Stimulated activated naive CD4-positive, alpha-beta T cell treated with Interleukin-2 at 50 U/mL for 16 hours (primary cell): ENCODE data around the gene CRACR2B.

ENCODE experiments used
- DNase-seq: peaks from one replicate; lab custom pipeline; 2025; lab: John Stamatoyannopoulos, UW

CRACR2B gene

GRCh38 chr11:794766-795633 is 32.7 kb upstream of the CRACR2B start:
- no peak for DNase-seq

GRCh38 chr11:795634-796564 is 31.8 kb upstream of the CRACR2B start:
- peak; percentile 94 for DNase-seq

- DNase-seq, result no peak
Measured at GRCh38 chr11:796565-797295, 31.0 kb upstream of the CRACR2B start.

GRCh38 chr11:797296-798092 is 30.2 kb upstream of the CRACR2B start:
- DNase-seq, result peak; percentile 71

- peak; percentile 80 for DNase-seq
Measured at GRCh38 chr11:798093-798713, 29.5 kb upstream of the CRACR2B start, which contains the start of gene SLC25A22. Gene SLC25A22 (minus strand): TSS chr11:798281. CDS start chr11:795006, 3,275 bp downstream.

GRCh38 chr11:799641-800316 is 27.9 kb upstream of the CRACR2B start:
- DNase-seq, result no peak

- DNase-seq, result no peak
Measured at GRCh38 chr11:800473-800872, 27.2 kb upstream of the CRACR2B start.

- no peak for DNase-seq
Measured at GRCh38 chr11:801097-801780, 26.5 kb upstream of the CRACR2B start.

GRCh38 chr11:802018-802617 is 25.6 kb upstream of the CRACR2B start:
- no peak for DNase-seq

- DNase-seq, result no peak
Measured at GRCh38 chr11:802693-803466, 24.8 kb upstream of the CRACR2B start.

- no peak for DNase-seq
Measured at GRCh38 chr11:803467-803742, 24.3 kb upstream of the CRACR2B start.

- DNase-seq, result no peak
Measured at GRCh38 chr11:803770-804598, 23.7 kb upstream of the CRACR2B start.

- no peak for DNase-seq
Measured at GRCh38 chr11:804599-804964, 23.1 kb upstream of the CRACR2B start.

- DNase-seq, result peak; percentile 36
Measured at GRCh38 chr11:808427-809286, 19.1 kb upstream of the CRACR2B start.

- peak; percentile 98 for DNase-seq
Measured at GRCh38 chr11:809287-810039, 18.3 kb upstream of the CRACR2B start, which contains the start of gene RPLP2. Gene RPLP2 (plus strand): TSS chr11:809967. CDS start chr11:810235, 268 bp downstream.

GRCh38 chr11:810040-810567 is 17.6 kb upstream of the CRACR2B start:
- no peak for DNase-seq
